Panc1 (cell line): Measurements from ENCODE around the gene CENPT. TPM values are rescaled to one million over a fixed set of nuclear protein-coding genes. Genes with fewer than 3 reads are reported as not detected.

Experiments
- ATAC-seq: fragments of 200-7000 bp; cut with Tn5 transposase; 2 replicates; pipeline ENCODE4 v1.9.1; 2020; ENCODE audit warnings: mild to moderate bottlenecking, moderate library complexity
- BruUV-seq: library from RNA; stranded (reverse); fragments of 400-500 nt; replicated peaks from 2 replicates; lab custom pipeline; 2021; lab: Mats Ljungman, UMichigan
- CTCF ChIA-PET: fragments of 300-600 bp; sonication (Branson Sonifier 250); formaldehyde crosslinking; loops from one replicate; lab custom pipeline; 2022; ENCODE audit warnings: antibody characterized with exemption; lab: Charles Lee
- POLR2A ChIA-PET: fragments of 300-600 bp; sonication (Branson Sonifier 250); formaldehyde crosslinking; loops from one replicate; lab custom pipeline; 2022; ENCODE audit warnings: antibody characterized with exemption; lab: Charles Lee
- DNase-seq: peaks from one replicate; pipeline ENCODE4 v3.0.0-alpha.2; 2010; ENCODE audit warnings: low read depth, low spot score
- H3K27ac ChIP-seq: 2 replicates; pipeline ENCODE4 v1.5.1; 2011; ENCODE audit warnings: mild to moderate bottlenecking, low read length, inconsistent platforms
- H3K27me3 ChIP-seq: fragments of 200-500 bp; sonication (Bioruptor generic); 2 replicates; pipeline ENCODE4 v1.6.0; 2014; ENCODE audit warnings: low read length, inconsistent platforms; ENCODE audit not compliant: control insufficient read depth, insufficient read depth
- H3K36me3 ChIP-seq: fragments of 200-500 bp; sonication (Bioruptor generic); 2 replicates; pipeline ENCODE4 v1.5.1; 2014; ENCODE audit warnings: inconsistent platforms, mild to moderate bottlenecking, low read length, moderate library complexity; ENCODE audit not compliant: control insufficient read depth, insufficient read depth
- H3K4me1 ChIP-seq: 2 replicates; pipeline ENCODE4 v1.5.1; 2011; ENCODE audit warnings: inconsistent platforms, mild to moderate bottlenecking, low read length, moderate library complexity; ENCODE audit not compliant: control insufficient read depth, insufficient read depth
- H3K4me3 ChIP-seq, 2 experiments: 2 replicates each; pipeline ENCODE4 v1.5.1; 2011 to 2012; ENCODE audit warnings: low read depth in 2 of 2, low read length in 2 of 2, mild to moderate bottlenecking in 2 of 2, inconsistent platforms in 1 of 2, moderate library complexity in 1 of 2
- H3K9me3 ChIP-seq: fragments of 200-500 bp; sonication (Bioruptor generic); 2 replicates; pipeline ENCODE4 v1.5.1; 2014; ENCODE audit warnings: low read depth, mild to moderate bottlenecking, inconsistent platforms, low read length, moderate library complexity; ENCODE audit not compliant: control insufficient read depth, insufficient read depth
- CTCF ChIP-seq: fragments of 450-650 bp; IDR thresholded peaks from 2 replicates; pipeline ENCODE4 v1.5.1; 2017; ENCODE audit warnings: mild to moderate bottlenecking
- POLR2AphosphoS5 ChIP-seq: IDR thresholded peaks from 2 replicates; pipeline ENCODE4 v1.6.1; 2012; ENCODE audit warnings: mild to moderate bottlenecking, low read depth, low read length, moderate library complexity
- REST ChIP-seq, 2 experiments: IDR thresholded peaks; 2 replicates each; pipeline ENCODE4 v1.6.1; 2011 to 2012; ENCODE audit warnings: low read depth in 2 of 2, control low read depth in 1 of 2, low read length in 1 of 2, mild to moderate bottlenecking in 1 of 2, moderate library complexity in 1 of 2; ENCODE audit not compliant: insufficient read depth in 1 of 2
- SIN3A ChIP-seq: IDR thresholded peaks from 2 replicates; pipeline ENCODE4 v1.6.1; 2012; ENCODE audit warnings: low read depth, mild to moderate bottlenecking, low read length, moderate library complexity, borderline replicate concordance; ENCODE audit not compliant: insufficient read depth
- TCF7L2 ChIP-seq: IDR thresholded peaks from 2 replicates; pipeline ENCODE4 v1.6.1; 2011; ENCODE audit warnings: mild to moderate bottlenecking, low read depth, low read length, inconsistent platforms
- in situ Hi-C: cut with HindIII; loops from 2 replicates; pipeline ENCODE4 v1.10.0; 2016; ENCODE audit warnings: low sequenced_read_pairs, low pct_unique_long_range_greater_than_20kb
- intact Hi-C: fragments of 100-400 bp; cut with micrococcal nuclease; formaldehyde crosslinking; loops from one replicate; pipeline ENCODE4 v1.10.0; 2022; ENCODE audit not compliant: unreplicated experiment
- total RNA-seq: library from RNA; stranded (reverse); gene quantifications from one replicate; pipeline ENCODE4 v1.2.1, GENCODE V29; 2021; ENCODE audit not compliant: unreplicated experiment

The CENPT gene
- total RNA-seq, 1 experiment from 2014 or later = 43.4 TPM

GRCh38 chr16:67883872-67884261, 36.4 kb upstream of the CENPT start:
- no peak for TF ChIP-seq POLR2AphosphoS5
- TF ChIP-seq CTCF = peak; percentile 91
- Histone ChIP-seq H3K27ac (no peak overlapping the region), H3K4me1 (no peaks in the 10 kb centered on the region), H3K27me3 (no peaks in the 10 kb centered on the region), H3K9me3 (no peaks in the 10 kb centered on the region), H3K36me3 (no peaks in the 10 kb centered on the region; the same call in 1 of the 2 replicates), H3K4me3 (no peak overlapping the region)
- in situ Hi-C loops (no loop called here), intact Hi-C loops (no loop called here)
- ChIA-PET POLR2A (no interaction called here), CTCF (interaction anchor here (0.6 to 0.9 kb wide), 3 partner anchors 50 to 69 kb away, joined by 3 to 5 read pairs (median 3); no protein-coding TSS in a partner anchor)
- ATAC-seq = peak; percentile 85
- DNase-seq = no peak
- no TSS peak for BruUV-seq

GRCh38 chr16:67883146-67883871, 35.8 kb upstream of the CENPT start:
- Histone ChIP-seq H3K27me3 (no peaks in the 10 kb centered on the region), H3K9me3 (no peaks in the 10 kb centered on the region), H3K4me3 (no peak overlapping the region), H3K27ac (no peak overlapping the region), H3K4me1 (no peaks in the 10 kb centered on the region), H3K36me3 (no peaks in the 10 kb centered on the region; the same call in 1 of the 2 replicates)
- CTCF ChIA-PET = interaction anchor here (0.5 to 0.9 kb wide), 5 partner anchors 51 to 203 kb away, joined by 3 to 7 read pairs (median 3); no protein-coding TSS in a partner anchor
- no peak for DNase-seq
- peak; percentile 31; the same call in 1 of the 2 replicates for ATAC-seq
- in situ Hi-C loops = no loop called here
- POLR2A ChIA-PET = no interaction called here
- intact Hi-C loops = no loop called here
- TF ChIP-seq TCF7L2 = no peak
- TF ChIP-seq CTCF = no peak
- no peak for TF ChIP-seq SIN3A
- no peak for TF ChIP-seq POLR2AphosphoS5
- TF ChIP-seq REST (IDR thresholded peaks at IDR 0.05; ENCODE audit: insufficient read depth in 1 of 2, low read depth in 2 of 2, low read length in 1 of 2) = no peak
- BruUV-seq = no TSS peak
